Fibroblast of lung (primary cell): ENCODE data around the gene VTCN1.

Experiments used
- EZH2 ChIP-seq: IDR thresholded peaks from 2 replicates; pipeline ENCODE4 v1.5.1; 2012; ENCODE audit warnings: low read length, control low read depth, mild to moderate bottlenecking; ENCODE audit errors: missing control alignments
- TF ChIP-seq, protein P1 (sequence below), 2 donors: IDR thresholded peaks in 1 of 2; conservative IDR thresholded peaks in 1 of 2; 1 replicate in 1 of 2; 2 replicates in 1 of 2; pipeline ENCODE4 v1.5.1; 2011 to 2012; ENCODE audit warnings: low read length in 2 of 2, control low read depth in 1 of 2, inconsistent platforms in 1 of 2, low read depth in 1 of 2, mild to moderate bottlenecking in 1 of 2

- TF ChIP-seq, protein P1, sequence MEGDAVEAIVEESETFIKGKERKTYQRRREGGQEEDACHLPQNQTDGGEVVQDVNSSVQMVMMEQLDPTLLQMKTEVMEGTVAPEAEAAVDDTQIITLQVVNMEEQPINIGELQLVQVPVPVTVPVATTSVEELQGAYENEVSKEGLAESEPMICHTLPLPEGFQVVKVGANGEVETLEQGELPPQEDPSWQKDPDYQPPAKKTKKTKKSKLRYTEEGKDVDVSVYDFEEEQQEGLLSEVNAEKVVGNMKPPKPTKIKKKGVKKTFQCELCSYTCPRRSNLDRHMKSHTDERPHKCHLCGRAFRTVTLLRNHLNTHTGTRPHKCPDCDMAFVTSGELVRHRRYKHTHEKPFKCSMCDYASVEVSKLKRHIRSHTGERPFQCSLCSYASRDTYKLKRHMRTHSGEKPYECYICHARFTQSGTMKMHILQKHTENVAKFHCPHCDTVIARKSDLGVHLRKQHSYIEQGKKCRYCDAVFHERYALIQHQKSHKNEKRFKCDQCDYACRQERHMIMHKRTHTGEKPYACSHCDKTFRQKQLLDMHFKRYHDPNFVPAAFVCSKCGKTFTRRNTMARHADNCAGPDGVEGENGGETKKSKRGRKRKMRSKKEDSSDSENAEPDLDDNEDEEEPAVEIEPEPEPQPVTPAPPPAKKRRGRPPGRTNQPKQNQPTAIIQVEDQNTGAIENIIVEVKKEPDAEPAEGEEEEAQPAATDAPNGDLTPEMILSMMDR (conservative IDR thresholded peaks at IDR 0.05 in 1 of 2, IDR thresholded peaks at IDR 0.05 in 1 of 2; ENCODE audit: low read depth in 1 of 2, low read length in 2 of 2), result no peak
- TF ChIP-seq EZH2, result no peak
These were observed 30.4 kb downstream of the VTCN1 start for GRCh38 chr1:117180147-117180967.
